Smooth muscle cell (in vitro differentiated cells): Measurements from ENCODE around the gene FGFBP1. TPM values are rescaled to one million over a fixed set of nuclear protein-coding genes. Genes with fewer than 3 reads are reported as not detected.

Experiments used
- DNase-seq: peaks from one replicate; lab custom pipeline; 2025; ENCODE audit not compliant: unreplicated experiment; lab: John Stamatoyannopoulos, UW
- H2AFZ ChIP-seq: fragments of 200-600 bp; sonication (generic); 2 replicates; pipeline ENCODE4 v1.6.0; 2016; ENCODE audit warnings: antibody characterized with exemption, low read depth, mild to moderate bottlenecking
- H3F3A ChIP-seq: fragments of 200-600 bp; sonication (generic); 2 replicates; pipeline ENCODE4 v1.6.0; 2017; ENCODE audit warnings: antibody characterized with exemption, low read depth
- H3K27ac ChIP-seq: fragments of 200-600 bp; sonication (generic); 2 replicates; pipeline ENCODE4 v1.5.1; 2016; ENCODE audit warnings: low read depth, mild to moderate bottlenecking
- H3K27me3 ChIP-seq: fragments of 200-600 bp; sonication (generic); 2 replicates; pipeline ENCODE4 v1.6.1; 2016; ENCODE audit warnings: low read depth, mild to moderate bottlenecking
- H3K36me3 ChIP-seq: fragments of 200-600 bp; sonication (generic); 2 replicates; pipeline ENCODE4 v1.5.1; 2016; ENCODE audit warnings: low read depth
- H3K4me1 ChIP-seq: fragments of 200-600 bp; sonication (generic); 2 replicates; pipeline ENCODE4 v1.5.1; 2016; ENCODE audit warnings: low read depth
- H3K4me2 ChIP-seq: fragments of 200-600 bp; sonication (generic); 2 replicates; pipeline ENCODE4 v1.6.0; 2016; ENCODE audit warnings: mild to moderate bottlenecking
- H3K4me3 ChIP-seq: fragments of 200-600 bp; sonication (generic); 2 replicates; pipeline ENCODE4 v1.5.1; 2016; ENCODE audit warnings: mild to moderate bottlenecking
- H3K79me2 ChIP-seq: fragments of 200-600 bp; sonication (generic); 2 replicates; pipeline ENCODE4 v1.6.0; 2016; ENCODE audit warnings: low read depth, mild to moderate bottlenecking
- H3K9ac ChIP-seq: fragments of 200-600 bp; sonication (generic); 2 replicates; pipeline ENCODE4 v1.6.0; 2016; ENCODE audit warnings: low read depth
- H3K9me3 ChIP-seq: fragments of 200-600 bp; sonication (generic); replicated peaks from 2 replicates; pipeline ENCODE4 v1.5.1; 2016; ENCODE audit warnings: low read depth
- H4K20me1 ChIP-seq: fragments of 200-600 bp; sonication (generic); 2 replicates; pipeline ENCODE4 v1.6.0; 2016; ENCODE audit warnings: low read depth
- WGBS: methylation state at CpG from one replicate; pipeline ENCODE4 v1.1.7; 2016; ENCODE audit warnings: low lambda C conversion rate; 5-methylcytosine and 5-hydroxymethylcytosine counted together
- polyA plus RNA-seq: library from polyadenylated mRNA; unstranded; fragments of >200 nt; fragmentation: Nextera tagmentation; extraction: Ambion mirVana; gene quantifications from 2 replicates; pipeline ENCODE4 v1.2.1, GENCODE V29; 2016
- total RNA-seq: library from RNA; depleted of rRNA; stranded (reverse); fragments of >200 nt; gene quantifications from 2 replicates; pipeline ENCODE4 v1.2.3, GENCODE V29; 2014
- TF ChIP-seq, protein P1 (sequence below): fragments of 200-600 bp; sonication (generic); IDR thresholded peaks from 2 replicates; pipeline ENCODE4 v1.5.1; 2017; ENCODE audit warnings: borderline replicate concordance, mild to moderate bottlenecking, antibody characterized with exemption; ENCODE audit not compliant: insufficient read depth, poor library complexity, severe bottlenecking

The FGFBP1 gene
- total and polyA plus RNA-seq, 2 experiments from 2014 or later = not detected

DNA sequence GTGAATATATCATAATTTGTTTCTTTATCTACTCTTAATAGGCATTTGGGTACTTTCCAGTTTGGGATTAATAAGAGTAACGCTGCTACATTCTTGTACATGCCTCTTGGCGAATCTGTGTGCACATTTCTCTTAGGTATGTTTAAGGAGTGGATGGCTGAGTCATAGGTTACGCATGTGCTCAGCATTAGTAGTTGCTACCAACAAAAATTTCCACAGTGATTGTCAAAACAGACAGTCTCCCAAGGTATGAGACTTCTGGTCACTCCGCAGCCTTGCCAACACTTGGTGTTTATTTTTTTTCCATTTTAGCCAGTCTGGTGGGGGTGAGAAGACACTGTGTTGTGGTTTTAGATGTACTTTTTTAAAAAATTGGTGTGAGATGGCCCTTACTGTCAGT lies 44.6 kb downstream of the FGFBP1 start:
- Histone ChIP-seq H3K4me3 (no peak overlapping the region), H3K27ac (peak overlapping the region; percentile 81), H3K27me3 (no peaks in the 10 kb centered on the region), H3K4me1 (peaks cover 3% of the 10 kb centered on the region), H3F3A (no peaks in the 10 kb centered on the region), H3K4me2 (peak overlapping the region; percentile 10), H2AFZ (no peak overlapping the region), H3K9ac (peak overlapping the region; percentile 74), H3K36me3 (no peaks in the 10 kb centered on the region), H3K9me3 (no peaks in the 10 kb centered on the region), H4K20me1 (no peaks in the 10 kb centered on the region), H3K79me2 (no peaks in the 10 kb centered on the region)
- no peak for DNase-seq
- TF ChIP-seq, protein P1, sequence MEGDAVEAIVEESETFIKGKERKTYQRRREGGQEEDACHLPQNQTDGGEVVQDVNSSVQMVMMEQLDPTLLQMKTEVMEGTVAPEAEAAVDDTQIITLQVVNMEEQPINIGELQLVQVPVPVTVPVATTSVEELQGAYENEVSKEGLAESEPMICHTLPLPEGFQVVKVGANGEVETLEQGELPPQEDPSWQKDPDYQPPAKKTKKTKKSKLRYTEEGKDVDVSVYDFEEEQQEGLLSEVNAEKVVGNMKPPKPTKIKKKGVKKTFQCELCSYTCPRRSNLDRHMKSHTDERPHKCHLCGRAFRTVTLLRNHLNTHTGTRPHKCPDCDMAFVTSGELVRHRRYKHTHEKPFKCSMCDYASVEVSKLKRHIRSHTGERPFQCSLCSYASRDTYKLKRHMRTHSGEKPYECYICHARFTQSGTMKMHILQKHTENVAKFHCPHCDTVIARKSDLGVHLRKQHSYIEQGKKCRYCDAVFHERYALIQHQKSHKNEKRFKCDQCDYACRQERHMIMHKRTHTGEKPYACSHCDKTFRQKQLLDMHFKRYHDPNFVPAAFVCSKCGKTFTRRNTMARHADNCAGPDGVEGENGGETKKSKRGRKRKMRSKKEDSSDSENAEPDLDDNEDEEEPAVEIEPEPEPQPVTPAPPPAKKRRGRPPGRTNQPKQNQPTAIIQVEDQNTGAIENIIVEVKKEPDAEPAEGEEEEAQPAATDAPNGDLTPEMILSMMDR = no peak
- WGBS = 54% methylated on average over 4 of the region's 4 CpGs

DNA sequence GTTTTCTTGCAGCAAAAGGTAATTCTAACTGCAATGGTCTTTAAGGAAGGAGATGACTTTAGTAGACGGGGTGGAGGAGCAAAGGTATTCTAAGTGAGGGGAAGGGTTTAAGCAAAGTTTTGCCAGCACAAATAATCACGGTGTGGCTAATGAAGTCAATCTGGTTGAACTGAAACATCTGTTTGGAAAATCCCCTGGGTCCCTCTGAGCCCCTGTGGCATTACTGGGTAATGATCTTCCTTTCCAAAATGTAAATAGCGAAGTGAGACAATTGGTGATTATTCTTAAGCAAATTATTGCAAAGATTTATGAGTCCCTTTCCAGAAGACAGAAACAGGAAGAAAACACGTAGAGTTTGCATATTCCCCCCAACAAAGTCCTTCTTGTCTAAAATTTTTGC lies 47.2 kb downstream of the FGFBP1 start:
- Histone ChIP-seq H3K9ac (no peak overlapping the region), H4K20me1 (no peaks in the 10 kb centered on the region), H3K4me3 (no peak overlapping the region), H2AFZ (no peak overlapping the region), H3K36me3 (no peaks in the 10 kb centered on the region), H3K79me2 (no peaks in the 10 kb centered on the region), H3K4me2 (no peak overlapping the region), H3K27me3 (no peaks in the 10 kb centered on the region), H3K9me3 (no peaks in the 10 kb centered on the region), H3F3A (no peaks in the 10 kb centered on the region), H3K4me1 (peaks cover 3% of the 10 kb centered on the region), H3K27ac (no peak overlapping the region)
- no peak for DNase-seq
- 85% methylated on average over 4 of the region's 4 CpGs for whole genome bisulfite sequencing
- TF ChIP-seq, protein P1 = no peak

DNA sequence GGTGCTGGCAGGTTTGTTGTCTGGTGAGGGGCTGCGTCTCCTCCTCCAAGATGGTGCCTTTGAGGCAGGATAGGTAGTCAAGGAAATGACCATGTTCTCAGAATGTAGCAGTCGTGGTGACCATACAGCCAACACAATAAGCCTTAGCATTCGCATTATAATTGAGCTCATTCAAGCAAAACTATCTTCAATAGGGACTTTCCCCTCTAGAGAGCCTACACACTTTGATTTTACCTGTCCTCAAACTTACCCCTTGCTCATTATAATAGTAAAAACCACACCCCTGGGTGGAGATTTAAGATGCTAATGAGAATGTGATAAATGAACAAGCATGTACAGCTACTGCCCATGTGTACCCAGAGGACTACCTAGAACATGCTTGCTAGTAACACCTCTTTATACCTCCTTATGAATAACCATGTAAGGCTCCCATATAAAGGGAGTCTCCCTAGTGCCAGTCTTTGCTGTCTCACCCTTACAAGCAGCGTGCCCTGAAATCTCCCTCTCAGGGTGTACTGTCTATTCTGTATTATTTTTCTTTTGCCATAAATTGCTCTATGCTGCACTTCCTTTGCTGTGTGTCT lies 48.2 kb downstream of the FGFBP1 start:
- no peaks in the 10 kb centered on the region for H3K9me3 ChIP-seq
- H3F3A ChIP-seq = no peaks in the 10 kb centered on the region
- no peak overlapping the region for H3K9ac ChIP-seq
- H3K4me3 ChIP-seq = no peak overlapping the region
- no peaks in the 10 kb centered on the region for H3K79me2 ChIP-seq
- TF ChIP-seq, protein P1 = no peak
- no peaks in the 10 kb centered on the region for H3K36me3 ChIP-seq
- H3K4me1 ChIP-seq = peaks cover 3% of the 10 kb centered on the region
- no peak overlapping the region for H3K4me2 ChIP-seq
- H3K27ac ChIP-seq = no peak overlapping the region
- WGBS = 88% methylated on average over 4 of the region's 4 CpGs
- H2AFZ ChIP-seq = no peak overlapping the region
- no peaks in the 10 kb centered on the region for H3K27me3 ChIP-seq
- no peaks in the 10 kb centered on the region for H4K20me1 ChIP-seq
- DNase-seq = no peak

DNA sequence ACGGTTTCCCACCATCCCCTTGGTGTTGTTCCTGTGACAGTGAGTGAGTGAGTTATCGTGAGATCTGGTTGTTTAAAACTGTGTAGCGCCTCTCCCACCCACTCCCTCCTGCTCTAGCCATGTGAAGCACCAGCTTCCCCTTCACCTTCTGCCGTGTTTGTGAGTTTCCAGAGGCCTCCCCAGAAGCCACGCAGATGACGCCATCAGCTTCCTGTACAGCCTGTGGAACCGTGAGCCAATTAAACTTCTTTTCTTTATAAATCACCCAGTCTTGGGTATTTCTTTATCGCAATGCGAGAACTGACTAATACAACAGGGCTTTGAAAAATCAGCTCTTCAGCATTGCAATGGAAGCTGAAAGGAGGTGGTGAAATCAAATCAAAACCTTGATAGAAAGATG lies 50.0 kb downstream of the FGFBP1 start:
- Histone ChIP-seq H3K9me3 (no peaks in the 10 kb centered on the region), H4K20me1 (no peaks in the 10 kb centered on the region), H3K9ac (no peak overlapping the region), H3K27me3 (no peaks in the 10 kb centered on the region), H3K4me2 (no peak overlapping the region), H3K4me3 (no peak overlapping the region), H3K27ac (no peak overlapping the region), H3K36me3 (no peaks in the 10 kb centered on the region), H3F3A (no peaks in the 10 kb centered on the region), H3K4me1 (no peaks in the 10 kb centered on the region), H3K79me2 (no peaks in the 10 kb centered on the region), H2AFZ (no peak overlapping the region)
- 92% methylated on average over 9 of the region's 9 CpGs for WGBS
- TF ChIP-seq, protein P1 = no peak
- DNase-seq = no peak

Other genes starting within 250 kb of the FGFBP1 start
- 4.8 and 5.2 TPM in 2 replicates for gene BST1, start 235.7 kb downstream of the FGFBP1 start, total RNA-seq
- 5.2 and 9.6 TPM in 2 replicates for gene BST1, start 235.7 kb downstream of the FGFBP1 start, polyA plus RNA-seq
- not detected in 2 replicates for gene CD38, start 160.4 kb downstream of the FGFBP1 start, total RNA-seq
- gene CD38, start 160.4 kb downstream of the FGFBP1 start, polyA plus RNA-seq = not detected in 2 replicates
- not detected in 2 replicates for gene FGFBP2, start 24.4 kb upstream of the FGFBP1 start, total RNA-seq
- not detected in 2 replicates for gene FGFBP2, start 24.4 kb upstream of the FGFBP1 start, polyA plus RNA-seq
- gene PROM1, start 145.3 kb upstream of the FGFBP1 start, total RNA-seq = 1.2 and 1.7 TPM in 2 replicates
- 0.56 and 0.79 TPM in 2 replicates for gene PROM1, start 145.3 kb upstream of the FGFBP1 start, polyA plus RNA-seq